ENCODE data around the gene NSMCE4A. TPM values are rescaled to one million over a fixed set of nuclear protein-coding genes. Genes with fewer than 3 reads are reported as not detected.
"Not testable (repeated sequence)": the region's sequence is repeated elsewhere in the genome, so short reads cannot be mapped to it uniquely, and the experiment has no call there.

NSMCE4A gene
- total RNA-seq, 2 donors from 2014 or later, result 55.0 to 63.9 TPM

DNA sequence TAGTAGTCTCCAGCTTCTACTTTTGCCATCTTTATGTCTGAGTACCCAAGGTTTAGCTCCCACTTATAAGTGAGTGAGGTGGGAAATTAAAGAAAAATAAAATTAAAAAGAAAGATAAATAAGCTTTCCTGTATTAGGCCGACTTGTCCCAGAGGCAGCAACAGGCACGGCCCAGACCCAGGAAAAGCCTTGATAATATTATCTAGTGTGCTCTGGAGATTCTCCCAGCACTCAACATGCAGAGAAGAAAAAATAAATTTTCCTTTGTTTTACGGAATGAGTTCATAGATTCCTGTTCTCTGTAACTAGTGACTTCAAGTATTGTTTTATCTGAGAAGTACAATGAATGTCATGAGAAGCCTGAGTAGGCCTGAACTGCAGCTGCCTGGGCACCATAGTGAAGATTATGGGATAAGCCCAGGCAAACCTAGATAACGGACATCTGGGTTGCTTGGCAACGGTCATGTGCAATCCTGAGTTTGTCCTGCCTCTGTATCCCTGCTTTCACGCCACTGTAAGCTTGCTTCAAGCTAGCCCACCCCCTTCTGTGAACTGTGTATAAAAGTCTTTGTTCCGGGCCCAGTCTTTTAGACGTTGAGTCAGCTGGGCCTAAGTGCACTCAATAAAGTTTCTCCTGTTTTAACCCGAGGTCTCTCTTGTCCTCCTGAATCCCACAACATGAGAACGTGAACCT lies 53.6 kb downstream of the NSMCE4A start:
- no peak for DNase-seq
- Histone ChIP-seq H3K4me1 (no peaks in the 10 kb centered on the region), H3K9ac (ENCODE audit: low read depth in 2 of 2, low read length in 2 of 2) (no peak overlapping the region), H3K36me3 (no peaks in the 10 kb centered on the region), H3K27ac (no peak overlapping the region), H3K4me3 (no peak overlapping the region), H3K9me3 (no peaks in the 10 kb centered on the region), H3K27me3 (no peaks in the 10 kb centered on the region)
- TF ChIP-seq, protein P1, sequence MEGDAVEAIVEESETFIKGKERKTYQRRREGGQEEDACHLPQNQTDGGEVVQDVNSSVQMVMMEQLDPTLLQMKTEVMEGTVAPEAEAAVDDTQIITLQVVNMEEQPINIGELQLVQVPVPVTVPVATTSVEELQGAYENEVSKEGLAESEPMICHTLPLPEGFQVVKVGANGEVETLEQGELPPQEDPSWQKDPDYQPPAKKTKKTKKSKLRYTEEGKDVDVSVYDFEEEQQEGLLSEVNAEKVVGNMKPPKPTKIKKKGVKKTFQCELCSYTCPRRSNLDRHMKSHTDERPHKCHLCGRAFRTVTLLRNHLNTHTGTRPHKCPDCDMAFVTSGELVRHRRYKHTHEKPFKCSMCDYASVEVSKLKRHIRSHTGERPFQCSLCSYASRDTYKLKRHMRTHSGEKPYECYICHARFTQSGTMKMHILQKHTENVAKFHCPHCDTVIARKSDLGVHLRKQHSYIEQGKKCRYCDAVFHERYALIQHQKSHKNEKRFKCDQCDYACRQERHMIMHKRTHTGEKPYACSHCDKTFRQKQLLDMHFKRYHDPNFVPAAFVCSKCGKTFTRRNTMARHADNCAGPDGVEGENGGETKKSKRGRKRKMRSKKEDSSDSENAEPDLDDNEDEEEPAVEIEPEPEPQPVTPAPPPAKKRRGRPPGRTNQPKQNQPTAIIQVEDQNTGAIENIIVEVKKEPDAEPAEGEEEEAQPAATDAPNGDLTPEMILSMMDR (IDR thresholded peaks at IDR 0.05), result no peak
- intact Hi-C loops (cut with DNase I), result loop anchor here (10.0 kb wide), 1 partner anchor 53 kb away; the partner anchor contains the start of gene NSMCE4A

DNA sequence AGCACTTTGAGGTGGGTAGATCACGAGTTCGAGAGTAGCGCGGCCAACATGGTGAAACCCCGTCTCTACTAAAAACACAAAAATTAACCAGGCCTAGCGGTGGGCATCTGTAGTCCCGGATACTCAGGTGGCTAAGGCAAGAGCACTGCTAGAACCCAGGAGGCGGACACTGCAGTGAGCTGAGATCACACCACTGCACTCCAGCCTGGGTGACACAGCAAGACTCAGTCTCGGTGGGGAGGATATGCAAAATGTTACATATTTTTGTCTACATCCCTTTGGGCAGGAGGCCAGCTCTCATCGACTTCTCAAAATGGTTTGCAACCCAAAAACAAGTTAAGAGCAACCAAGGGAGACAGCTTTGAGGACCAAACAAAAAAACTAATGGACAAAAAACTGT lies 55.4 kb downstream of the NSMCE4A start:
- Histone ChIP-seq H3K4me3 (no peak overlapping the region), H3K27me3 (no peaks in the 10 kb centered on the region)
- intact Hi-C loops (cut with DNase I), result loop anchor here (10.0 kb wide), 1 partner anchor 55 kb away; the partner anchor contains the start of gene NSMCE4A

DNA sequence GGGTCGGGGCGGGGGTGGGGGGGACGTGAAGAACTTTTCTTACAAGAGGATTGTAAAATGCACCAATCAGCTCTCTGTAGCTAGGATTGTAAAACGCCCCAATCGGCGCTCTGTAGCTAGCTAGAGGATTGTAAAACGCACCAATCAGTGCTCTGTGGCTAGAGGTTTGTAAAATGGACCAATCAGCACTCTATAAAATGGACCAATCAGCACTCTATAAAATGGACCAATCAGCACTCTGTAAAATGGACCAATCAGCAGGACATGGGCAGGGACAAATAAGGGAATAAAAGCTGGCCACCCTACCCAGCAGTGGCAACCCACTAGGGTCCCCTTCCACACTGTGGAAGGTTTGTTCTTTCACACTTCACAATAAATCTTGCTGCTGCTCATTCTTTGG lies 56.2 kb downstream of the NSMCE4A start:
- DNase-seq; H3K36me3 ChIP-seq; H3K9ac ChIP-seq (ENCODE audit: low read depth in 2 of 2, low read length in 2 of 2); H3K27me3 ChIP-seq; intact Hi-C loops (cut with DNase I); H3K4me3 ChIP-seq; H3K27ac ChIP-seq; H3K9me3 ChIP-seq; H3K4me1 ChIP-seq: not testable (repeated sequence)

More for the DNA sequence above, 55.4 kb downstream of the NSMCE4A start:
- Histone ChIP-seq H3K4me1 (no peaks in the 10 kb centered on the region), H3K27ac (no peak overlapping the region), H3K9ac (ENCODE audit: low read depth in 2 of 2, low read length in 2 of 2) (no peak overlapping the region), H3K9me3 (no peaks in the 10 kb centered on the region), H3K36me3 (no peaks in the 10 kb centered on the region)
- TF ChIP-seq, protein P1 (IDR thresholded peaks at IDR 0.05), result no peak
- no peak for DNase-seq

DNA sequence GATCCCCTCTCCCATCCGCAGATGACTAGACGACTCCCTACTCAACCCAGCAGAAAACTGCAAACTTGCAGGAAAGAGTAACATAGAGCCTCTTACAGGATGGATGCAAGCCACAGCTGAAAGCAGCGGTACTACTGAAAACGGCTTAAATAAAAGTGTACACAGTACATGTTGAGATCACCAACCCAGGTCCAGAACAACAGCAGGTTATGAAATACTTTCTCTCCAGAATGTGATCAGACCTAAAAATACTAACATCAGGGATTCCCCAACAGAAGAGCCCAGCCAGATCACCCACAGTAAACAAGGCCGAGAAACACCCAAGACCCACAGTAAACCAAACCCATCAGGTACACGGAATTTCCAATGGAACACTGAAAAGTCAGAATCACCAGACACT lies 60.4 kb downstream of the NSMCE4A start:
- Histone ChIP-seq H3K36me3 (no peaks in the 10 kb centered on the region), H3K27ac (no peak overlapping the region), H3K9ac (ENCODE audit: low read depth in 2 of 2, low read length in 2 of 2) (no peak overlapping the region), H3K9me3 (no peaks in the 10 kb centered on the region), H3K4me3 (no peak overlapping the region), H3K4me1 (no peaks in the 10 kb centered on the region), H3K27me3 (no peaks in the 10 kb centered on the region)
- no peak for DNase-seq
- TF ChIP-seq, protein P1 (IDR thresholded peaks at IDR 0.05), result no peak
- intact Hi-C loops (cut with DNase I), result no loop called here

DNA sequence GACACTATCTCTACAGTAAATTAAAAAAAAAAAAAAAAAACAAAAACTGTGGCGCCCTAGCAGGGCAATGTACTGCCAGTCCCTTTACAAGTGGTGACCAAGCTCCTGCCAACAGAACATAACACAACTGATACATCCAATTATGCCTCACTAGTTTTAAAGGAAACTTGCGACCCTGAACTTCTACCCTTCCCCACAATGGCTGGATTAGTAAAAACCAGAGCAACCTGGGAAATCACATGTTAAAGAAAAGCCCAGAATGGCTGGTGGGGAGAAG lies 63.7 kb downstream of the NSMCE4A start:
- TF ChIP-seq, protein P1 (IDR thresholded peaks at IDR 0.05), result no peak
- Histone ChIP-seq H3K36me3 (no peaks in the 10 kb centered on the region), H3K9me3 (no peaks in the 10 kb centered on the region), H3K4me3 (no peak overlapping the region), H3K4me1 (no peaks in the 10 kb centered on the region), H3K9ac (ENCODE audit: low read depth in 2 of 2, low read length in 2 of 2) (no peak overlapping the region), H3K27ac (no peak overlapping the region), H3K27me3 (no peaks in the 10 kb centered on the region)
- DNase-seq, result no peak
- intact Hi-C loops (cut with DNase I), result no loop called here

DNA sequence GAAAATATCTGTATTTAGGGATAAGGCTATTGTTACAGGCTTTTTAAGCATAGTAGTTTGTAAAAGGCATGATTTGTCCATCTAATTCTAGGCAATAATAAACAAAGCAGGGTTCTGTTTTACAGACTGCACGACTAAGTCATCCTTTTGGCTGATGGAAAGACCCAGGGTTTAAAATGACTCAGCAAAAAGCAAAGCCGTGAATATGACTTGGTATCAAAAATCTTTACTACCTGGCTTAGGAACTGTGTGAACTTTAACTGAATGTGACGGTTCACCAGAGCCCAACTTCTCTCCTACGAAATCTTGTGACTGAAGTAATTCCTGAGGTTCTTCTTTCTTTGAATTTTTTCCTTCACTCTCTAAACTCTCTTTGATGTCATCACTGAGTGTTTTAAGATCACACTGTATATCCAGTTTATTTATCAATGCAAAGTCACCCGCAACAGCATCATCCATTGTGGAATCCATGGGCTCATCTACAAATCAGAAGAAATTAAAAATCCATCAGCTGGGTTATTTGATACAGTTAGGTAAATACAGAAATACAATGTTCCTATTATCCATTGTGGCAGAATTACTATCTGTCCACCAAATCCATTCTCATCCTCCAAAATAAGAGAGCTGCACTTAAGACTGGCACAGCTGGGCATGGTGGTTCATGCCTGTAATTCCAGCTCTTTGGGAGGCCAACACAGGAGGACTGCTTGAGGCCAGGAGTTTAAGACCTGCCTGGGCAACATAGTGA lies 64.2 kb downstream of the NSMCE4A start:
- no peak overlapping the region for H3K4me3 ChIP-seq

More for the DNA sequence above, 64.2 kb downstream of the NSMCE4A start:
- no peaks in the 10 kb centered on the region for H3K27me3 ChIP-seq
- intact Hi-C loops (cut with DNase I), result no loop called here
- H3K27ac ChIP-seq, result no peak overlapping the region
- H3K9ac ChIP-seq (ENCODE audit: low read depth in 2 of 2, low read length in 2 of 2), result no peak overlapping the region
- no peak for DNase-seq
- TF ChIP-seq, protein P1 (IDR thresholded peaks at IDR 0.05), result no peak
- H3K4me1 ChIP-seq, result no peaks in the 10 kb centered on the region
- H3K36me3 ChIP-seq, result no peaks in the 10 kb centered on the region
- no peaks in the 10 kb centered on the region for H3K9me3 ChIP-seq
